Kidney (tissue), 14 donors: ENCODE data around the gene L3MBTL4. TPM values are rescaled to one million over a fixed set of nuclear protein-coding genes. Genes with fewer than 3 reads are reported as not detected.

Experiments used
- DNase-seq, 5 donors: peaks; one replicate each; pipeline ENCODE4 v3.0.0-alpha.2; 2013 to 2020
- FAIRE-seq: peaks from 2 replicates; lab custom pipeline; 2012; peaks lifted over from hg19 to GRCh38; lab: Jason Lieb, UNC
- H3K27ac ChIP-seq, 2 donors: one replicate each; pipeline ENCODE4 v1.7.0; 2013; ENCODE audit warnings: low read depth in 2 of 2, low read length in 2 of 2, inconsistent platforms in 1 of 2
- H3K27me3 ChIP-seq: one replicate; pipeline ENCODE4 v1.7.1; 2013; ENCODE audit warnings: low read length, inconsistent platforms; ENCODE audit not compliant: control insufficient read depth, insufficient read depth
- H3K36me3 ChIP-seq, 3 donors: one replicate each; pipeline versions ENCODE4 v1.7.0 to v1.7.1; 2013; ENCODE audit warnings: low read length in 3 of 3, control low read depth in 1 of 3, inconsistent platforms in 1 of 3; ENCODE audit not compliant: insufficient read depth in 3 of 3, control insufficient read depth in 2 of 3
- H3K4me1 ChIP-seq, 3 donors: one replicate each; pipeline versions ENCODE4 v1.7.0 to v1.7.1; 2013; ENCODE audit warnings: low read length in 3 of 3, inconsistent platforms in 1 of 3, low read depth in 1 of 3; ENCODE audit not compliant: control insufficient read depth in 2 of 3, insufficient read depth in 2 of 3
- H3K4me3 ChIP-seq, 3 donors: one replicate each; pipeline versions ENCODE4 v1.7.0 to v1.8.1; 2013; ENCODE audit warnings: low read length in 3 of 3, control low read depth in 1 of 3, inconsistent platforms in 1 of 3
- H3K9ac ChIP-seq, 3 donors: one replicate each; pipeline versions ENCODE4 v1.7.0 to v1.7.1; 2013; ENCODE audit warnings: low read length in 3 of 3, control low read depth in 1 of 3, inconsistent platforms in 1 of 3
- H3K9me3 ChIP-seq, 3 donors: one replicate each; pipeline versions ENCODE4 v1.7.0 to v1.7.1; 2013; ENCODE audit warnings: low read length in 3 of 3, control low read depth in 1 of 3, inconsistent platforms in 1 of 3; ENCODE audit not compliant: control insufficient read depth in 2 of 3, insufficient read depth in 1 of 3
- intact Hi-C: fragments of 100-400 bp; cut with DNase I; formaldehyde crosslinking; loops from one replicate; pipeline ENCODE4 v1.11.1; 2022
- polyA plus RNA-seq: library from polyadenylated mRNA; stranded (reverse); fragments of 350-450 nt; fragmentation: Illumina TruSeq; extraction: RNeasy Lipid Tissue Mini Kit (QIAGEN cat#74804); gene quantifications from one replicate; pipeline ENCODE4 v1.2.3, GENCODE V29; 2014; ENCODE audit warnings: low read depth, low replicate concordance; ENCODE audit not compliant: insufficient read depth
- total RNA-seq: library from RNA; stranded (reverse); fragmentation: NEBNext Ultra II Directional; extraction: Animal tissue kit (Norgen Biotek cat#: 25700); gene quantifications from one replicate; pipeline ENCODE4 v1.2.1, GENCODE V29; 2021
- TF ChIP-seq, protein P1 (sequence below): IDR thresholded peaks from 3 replicates; pipeline ENCODE4 v1.5.1; 2012; ENCODE audit warnings: mild to moderate bottlenecking, moderate library complexity, borderline replicate concordance; ENCODE audit not compliant: insufficient read depth; ENCODE audit errors: extremely low read depth
- donor health status: control.
- donor health status: control.
- donor health status: control.
- donor health status: control.
- donor health status: control.
- donor health status: DM: yes; HTN: yes; CAD: no.
- donor health status: Normal renal cell carcinoma (clear cell type).

The L3MBTL4 gene
- total and polyA plus RNA-seq, 2 donors from 2014 or later = 3.9 to 15.2 TPM

GRCh38 chr18:6431659-6432318 is 17.1 kb upstream of the L3MBTL4 start:
- intact Hi-C loops = no loop called here

GRCh38 chr18:6428851-6429395 is 14.2 kb upstream of the L3MBTL4 start:
- no peaks in the 10 kb centered on the region for H3K9me3 ChIP-seq
- H3K9ac ChIP-seq = no peak overlapping the region
- DNase-seq (no peak), FAIRE-seq (no peak)
- no peaks in the 10 kb centered on the region for H3K36me3 ChIP-seq
- H3K27ac ChIP-seq = no peak overlapping the region
- H3K4me1 ChIP-seq = no peaks in the 10 kb centered on the region
- H3K4me3 ChIP-seq = no peak overlapping the region
- TF ChIP-seq, protein P1, sequence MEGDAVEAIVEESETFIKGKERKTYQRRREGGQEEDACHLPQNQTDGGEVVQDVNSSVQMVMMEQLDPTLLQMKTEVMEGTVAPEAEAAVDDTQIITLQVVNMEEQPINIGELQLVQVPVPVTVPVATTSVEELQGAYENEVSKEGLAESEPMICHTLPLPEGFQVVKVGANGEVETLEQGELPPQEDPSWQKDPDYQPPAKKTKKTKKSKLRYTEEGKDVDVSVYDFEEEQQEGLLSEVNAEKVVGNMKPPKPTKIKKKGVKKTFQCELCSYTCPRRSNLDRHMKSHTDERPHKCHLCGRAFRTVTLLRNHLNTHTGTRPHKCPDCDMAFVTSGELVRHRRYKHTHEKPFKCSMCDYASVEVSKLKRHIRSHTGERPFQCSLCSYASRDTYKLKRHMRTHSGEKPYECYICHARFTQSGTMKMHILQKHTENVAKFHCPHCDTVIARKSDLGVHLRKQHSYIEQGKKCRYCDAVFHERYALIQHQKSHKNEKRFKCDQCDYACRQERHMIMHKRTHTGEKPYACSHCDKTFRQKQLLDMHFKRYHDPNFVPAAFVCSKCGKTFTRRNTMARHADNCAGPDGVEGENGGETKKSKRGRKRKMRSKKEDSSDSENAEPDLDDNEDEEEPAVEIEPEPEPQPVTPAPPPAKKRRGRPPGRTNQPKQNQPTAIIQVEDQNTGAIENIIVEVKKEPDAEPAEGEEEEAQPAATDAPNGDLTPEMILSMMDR = no peak
- H3K27me3 ChIP-seq = no peaks in the 10 kb centered on the region
- intact Hi-C loops = no loop called here

More at GRCh38 chr18:6431659-6432318, 17.1 kb upstream of the L3MBTL4 start:
- no peak overlapping the region for H3K9ac ChIP-seq
- H3K36me3 ChIP-seq = no peaks in the 10 kb centered on the region
- no peaks in the 10 kb centered on the region for H3K9me3 ChIP-seq
- H3K4me3 ChIP-seq = no peak overlapping the region
- no peak overlapping the region for H3K27ac ChIP-seq
- DNase-seq (no peak), FAIRE-seq (no peak)
- no peaks in the 10 kb centered on the region for H3K4me1 ChIP-seq
- TF ChIP-seq, protein P1 = no peak
- H3K27me3 ChIP-seq = no peaks in the 10 kb centered on the region

GRCh38 chr18:6427286-6427685 is 12.6 kb upstream of the L3MBTL4 start:
- Histone ChIP-seq H3K27me3 (no peaks in the 10 kb centered on the region), H3K9ac (no peak overlapping the region), H3K9me3 (no peaks in the 10 kb centered on the region), H3K4me3 (no peak overlapping the region), H3K36me3 (no peaks in the 10 kb centered on the region), H3K27ac (no peak overlapping the region), H3K4me1 (no peaks in the 10 kb centered on the region)
- intact Hi-C loops = no loop called here
- FAIRE-seq (no peak), DNase-seq (no peak)
- TF ChIP-seq, protein P1 = no peak
